Measurements from ENCODE around the gene GBGT1. TPM values are rescaled to one million over a fixed set of nuclear protein-coding genes. Genes with fewer than 3 reads are reported as not detected.
A peak's percentile ranks its signal among the peaks of the same experiment; 100 is the strongest.

Gene GBGT1
- total RNA-seq, 1 donor: 3.3 TPM

DNA sequence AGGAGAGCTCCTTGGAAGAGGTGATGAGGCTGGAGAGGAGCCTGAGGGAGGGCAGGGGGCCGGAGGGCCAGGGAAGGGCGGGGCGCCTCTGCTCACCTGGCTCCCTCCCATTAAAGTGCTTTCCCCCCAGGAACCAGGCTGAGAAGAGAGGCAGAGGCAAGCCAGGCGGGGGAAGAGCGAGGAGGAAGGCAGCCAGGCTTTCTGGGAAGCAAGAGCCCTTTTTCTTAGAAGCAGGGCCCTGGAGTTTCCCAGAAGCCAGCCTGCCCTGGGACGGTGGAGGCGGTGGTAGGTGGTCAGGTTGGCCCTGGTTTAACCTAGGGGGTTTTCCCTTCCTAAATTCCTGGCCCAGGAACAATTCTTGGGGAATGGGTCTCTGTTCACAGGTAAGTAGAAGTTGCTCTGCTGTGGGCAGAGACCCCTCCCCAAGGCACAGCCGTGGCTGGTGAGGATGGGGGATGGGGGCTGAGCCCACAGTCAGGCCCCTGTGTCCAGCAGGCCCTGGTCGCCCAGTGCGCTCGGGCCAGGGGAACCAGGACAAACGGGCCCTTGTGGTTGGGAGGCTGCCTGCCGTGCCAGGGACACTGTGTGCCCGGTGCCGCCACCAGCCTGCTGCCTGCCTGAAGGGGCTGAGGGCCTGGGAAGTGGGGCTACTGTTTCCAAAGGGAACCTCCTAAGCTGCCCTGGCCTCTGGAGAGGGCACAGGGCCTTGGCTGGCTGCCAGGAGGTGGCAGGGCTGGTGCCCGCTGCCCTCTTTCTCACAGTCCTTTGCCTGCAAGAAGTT is 26.1 kb downstream of the GBGT1 start:
- Histone ChIP-seq H3K27ac (ENCODE audit: low read depth, low read length) (no peak overlapping the region), H3K9me3 (ENCODE audit: low read depth, low read length) (no peaks in the 10 kb centered on the region), H3K27me3 (ENCODE audit: insufficient read depth, low read length) (no peaks in the 10 kb centered on the region), H2AFZ (ENCODE audit: low read length) (no peak overlapping the region), H3K4me2 (ENCODE audit: insufficient read depth, low read length) (no peak overlapping the region), H3K4me1 (ENCODE audit: insufficient read depth, low read length) (peaks cover 32% of the 10 kb centered on the region), H3K36me3 (ENCODE audit: insufficient read depth, low read length) (no peaks in the 10 kb centered on the region), H3K79me2 (ENCODE audit: insufficient read depth, low read length) (peaks cover 9% of the 10 kb centered on the region), H3K4me3 (ENCODE audit: insufficient read depth, low read length) (no peak overlapping the region), H4K20me1 (ENCODE audit: insufficient read depth, low read length) (peaks cover 62% of the 10 kb centered on the region)
- DNase-seq (ENCODE audit: insufficient read length, low spot score, missing footprints): no peak
- TF ChIP-seq, protein P1, sequence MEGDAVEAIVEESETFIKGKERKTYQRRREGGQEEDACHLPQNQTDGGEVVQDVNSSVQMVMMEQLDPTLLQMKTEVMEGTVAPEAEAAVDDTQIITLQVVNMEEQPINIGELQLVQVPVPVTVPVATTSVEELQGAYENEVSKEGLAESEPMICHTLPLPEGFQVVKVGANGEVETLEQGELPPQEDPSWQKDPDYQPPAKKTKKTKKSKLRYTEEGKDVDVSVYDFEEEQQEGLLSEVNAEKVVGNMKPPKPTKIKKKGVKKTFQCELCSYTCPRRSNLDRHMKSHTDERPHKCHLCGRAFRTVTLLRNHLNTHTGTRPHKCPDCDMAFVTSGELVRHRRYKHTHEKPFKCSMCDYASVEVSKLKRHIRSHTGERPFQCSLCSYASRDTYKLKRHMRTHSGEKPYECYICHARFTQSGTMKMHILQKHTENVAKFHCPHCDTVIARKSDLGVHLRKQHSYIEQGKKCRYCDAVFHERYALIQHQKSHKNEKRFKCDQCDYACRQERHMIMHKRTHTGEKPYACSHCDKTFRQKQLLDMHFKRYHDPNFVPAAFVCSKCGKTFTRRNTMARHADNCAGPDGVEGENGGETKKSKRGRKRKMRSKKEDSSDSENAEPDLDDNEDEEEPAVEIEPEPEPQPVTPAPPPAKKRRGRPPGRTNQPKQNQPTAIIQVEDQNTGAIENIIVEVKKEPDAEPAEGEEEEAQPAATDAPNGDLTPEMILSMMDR (IDR thresholded peaks at IDR 0.05; ENCODE audit: extremely low read depth, low read depth, low read length): no peak

DNA sequence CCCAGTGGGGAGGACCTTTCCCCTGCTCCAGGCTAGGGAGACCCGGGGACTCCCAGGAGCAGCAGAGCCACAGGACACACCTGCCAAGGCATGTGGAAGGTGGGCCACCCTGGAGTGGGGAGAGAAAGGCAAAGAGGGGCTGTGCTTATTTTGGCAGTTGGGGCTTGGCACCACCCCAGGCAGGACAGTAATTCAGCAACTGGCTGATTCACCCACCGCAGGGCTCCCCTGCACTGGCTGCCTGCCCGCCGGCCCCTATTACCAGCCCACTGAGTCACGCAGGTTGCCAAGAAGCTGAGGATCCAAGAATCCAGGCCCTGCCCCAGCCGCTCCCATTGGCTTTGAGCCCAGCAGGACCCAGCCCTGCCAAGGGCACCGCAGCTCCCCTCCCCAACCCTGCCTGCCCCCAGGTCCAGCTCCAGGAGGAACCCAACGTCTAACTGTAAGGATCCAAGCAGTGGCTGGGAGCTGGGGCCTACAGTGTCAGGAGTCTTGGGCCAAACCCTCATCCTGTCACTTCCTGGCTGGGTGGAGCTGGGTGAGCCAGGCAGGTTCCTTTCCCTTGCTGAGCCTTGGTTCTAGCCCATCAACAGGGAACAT is 28.5 kb downstream of the GBGT1 start:
- H3K36me3 ChIP-seq (ENCODE audit: insufficient read depth, low read length): no peaks in the 10 kb centered on the region
- H3K79me2 ChIP-seq (ENCODE audit: insufficient read depth, low read length): peaks cover 2% of the 10 kb centered on the region
- TF ChIP-seq, protein P1 (IDR thresholded peaks at IDR 0.05; ENCODE audit: extremely low read depth, low read depth, low read length): no peak
- DNase-seq (ENCODE audit: insufficient read length, low spot score, missing footprints): peak; percentile 99
- peak overlapping the region; percentile 4 for H3K4me2 ChIP-seq (ENCODE audit: insufficient read depth, low read length)
- H3K4me1 ChIP-seq (ENCODE audit: insufficient read depth, low read length): peaks cover 44% of the 10 kb centered on the region
- no peak overlapping the region for H3K4me3 ChIP-seq (ENCODE audit: insufficient read depth, low read length)
- peak overlapping the region; percentile 35 for H3K27ac ChIP-seq (ENCODE audit: low read depth, low read length)
- no peak overlapping the region for H2AFZ ChIP-seq (ENCODE audit: low read length)
- peaks cover 52% of the 10 kb centered on the region for H4K20me1 ChIP-seq (ENCODE audit: insufficient read depth, low read length)
- H3K27me3 ChIP-seq (ENCODE audit: insufficient read depth, low read length): peaks cover 5% of the 10 kb centered on the region
- H3K9me3 ChIP-seq (ENCODE audit: low read depth, low read length): no peaks in the 10 kb centered on the region

DNA sequence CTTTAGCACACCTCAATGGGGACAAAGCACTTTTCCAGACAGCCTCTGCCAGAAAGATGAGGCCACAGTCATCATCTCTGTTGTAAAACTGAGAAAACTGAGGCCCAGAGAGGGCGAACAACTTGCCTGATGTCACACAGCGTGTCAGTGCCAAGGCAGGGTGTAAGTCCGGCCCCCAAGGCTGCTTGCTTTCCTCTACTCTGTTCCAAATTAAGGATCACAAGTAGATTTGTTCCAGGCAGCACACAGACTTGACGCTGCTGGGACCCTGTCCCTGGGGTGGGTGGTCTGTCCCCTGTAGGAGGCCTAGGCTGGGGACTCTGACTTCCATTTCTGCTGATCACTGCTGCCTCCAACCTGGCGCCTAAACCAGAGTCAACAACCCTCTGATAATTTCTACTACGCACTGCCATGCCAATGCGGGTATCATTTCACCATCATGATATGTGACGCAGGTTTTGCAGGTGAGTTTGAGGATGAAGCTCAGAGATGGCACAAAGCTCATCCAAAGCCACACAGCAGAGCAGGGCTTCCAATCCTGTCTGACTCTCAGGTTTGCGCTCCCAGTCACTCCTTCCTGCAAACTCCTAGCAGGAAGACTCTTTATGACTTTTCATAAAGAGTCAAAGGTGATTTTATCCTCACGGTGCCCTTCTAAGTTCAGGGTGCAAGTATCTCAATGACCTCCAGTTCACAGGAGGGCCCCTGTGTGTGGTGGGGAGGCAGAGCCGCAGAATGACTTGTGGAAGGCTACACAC is 29.1 kb downstream of the GBGT1 start:
- TF ChIP-seq, protein P1 (IDR thresholded peaks at IDR 0.05; ENCODE audit: extremely low read depth, low read depth, low read length): no peak
- DNase-seq (ENCODE audit: insufficient read length, low spot score, missing footprints): no peak
- Histone ChIP-seq H3K4me3 (ENCODE audit: insufficient read depth, low read length) (no peak overlapping the region), H2AFZ (ENCODE audit: low read length) (no peak overlapping the region), H4K20me1 (ENCODE audit: insufficient read depth, low read length) (peaks cover 53% of the 10 kb centered on the region), H3K27me3 (ENCODE audit: insufficient read depth, low read length) (peaks cover 5% of the 10 kb centered on the region), H3K4me2 (ENCODE audit: insufficient read depth, low read length) (peak overlapping the region; percentile 34), H3K36me3 (ENCODE audit: insufficient read depth, low read length) (no peaks in the 10 kb centered on the region), H3K27ac (ENCODE audit: low read depth, low read length) (peak overlapping the region; percentile 80), H3K9me3 (ENCODE audit: low read depth, low read length) (no peaks in the 10 kb centered on the region), H3K4me1 (ENCODE audit: insufficient read depth, low read length) (peaks cover 44% of the 10 kb centered on the region), H3K79me2 (ENCODE audit: insufficient read depth, low read length) (peaks cover 2% of the 10 kb centered on the region)
